ENCODE results near the gene TAF11L7. TPM values are rescaled to one million over a fixed set of nuclear protein-coding genes. Genes with fewer than 3 reads are reported as not detected.

The TAF11L7 gene
- total RNA-seq, 4 donors from 2014 or later: not detected

Small RNA genes within 50 kb of the gene (small RNA-seq; reads per million reads assigned to genes)
- gene AC233724.3 (0 reads per million in 3 donors), gene AC233724.6 (0 reads per million in 3 donors), gene AC233724.7 (0 reads per million in 3 donors)

Other genes starting within 250 kb of the TAF11L7 start
- not detected for gene TAF11L2, start 87.5 kb downstream of the TAF11L7 start, total RNA-seq
- not detected for gene TAF11L3, start 67.4 kb downstream of the TAF11L7 start, total RNA-seq
- not detected for gene TAF11L4, start 64.0 kb downstream of the TAF11L7 start, total RNA-seq
- not detected for gene TAF11L5, start 60.5 kb downstream of the TAF11L7 start, total RNA-seq
- gene TAF11L6, start 57.1 kb downstream of the TAF11L7 start, total RNA-seq: not detected
- gene TAF11L8, start 5.2 kb upstream of the TAF11L7 start, total RNA-seq: not detected
- not detected for gene TAF11L9, start 8.6 kb upstream of the TAF11L7 start, total RNA-seq
- gene TAF11L10, start 12.1 kb upstream of the TAF11L7 start, total RNA-seq: not detected
- not detected for gene TAF11L11, start 18.4 kb upstream of the TAF11L7 start, total RNA-seq
- not detected for gene TAF11L12, start 24.6 kb upstream of the TAF11L7 start, total RNA-seq
- gene TAF11L13, start 46.3 kb upstream of the TAF11L7 start, total RNA-seq: not detected
- not detected for gene TAF11L14, start 48.7 kb upstream of the TAF11L7 start, total RNA-seq